H1 (cell line): ENCODE measurements around the gene GRAMD4. TPM values are rescaled to one million over a fixed set of nuclear protein-coding genes. Genes with fewer than 3 reads are reported as not detected.

Experiments
- CTCF ChIA-PET: fragments of 300-600 bp; sonication (Branson Sonifier 250); formaldehyde crosslinking; loops from one replicate; lab custom pipeline; 2021; ENCODE audit not compliant: partially characterized antibody; lab: Charles Lee
- POLR2A ChIA-PET: fragments of 300-600 bp; sonication (Branson Sonifier 250); formaldehyde crosslinking; loops from one replicate; lab custom pipeline; 2021; ENCODE audit warnings: inconsistent platforms; ENCODE audit not compliant: partially characterized antibody; lab: Charles Lee
- DNase-seq, 2 experiments: peaks; one replicate each; pipeline versions ENCODE4 v3.0.0 to v3.0.0-alpha.2; 2010 to 2022; ENCODE audit warnings: low spot score in 2 of 2, low read depth in 1 of 2, mixed read lengths in 1 of 2
- FAIRE-seq: peaks from 2 replicates; lab custom pipeline; 2011; peaks lifted over from hg19 to GRCh38; lab: Jason Lieb, UNC
- H2AFZ ChIP-seq: 2 replicates; pipeline ENCODE4 v1.8.1; 2012; ENCODE audit warnings: low read length, inconsistent platforms
- H2AK5ac ChIP-seq: 2 replicates; pipeline ENCODE4 v1.6.1; 2013; ENCODE audit warnings: low read depth, low read length
- H2BK120ac ChIP-seq: replicated peaks from 2 replicates; pipeline ENCODE3; 2013; ENCODE audit warnings: low read depth, low read length, inconsistent platforms
- H2BK12ac ChIP-seq: 2 replicates; pipeline ENCODE4 v1.6.1; 2013; ENCODE audit warnings: low read depth, low read length
- H2BK15ac ChIP-seq: 2 replicates; pipeline ENCODE4 v1.6.1; 2013; ENCODE audit warnings: low read length
- H2BK20ac ChIP-seq: 2 replicates; pipeline ENCODE4 v1.6.1; 2013; ENCODE audit warnings: low read length
- H2BK5ac ChIP-seq: 2 replicates; pipeline ENCODE4 v1.6.1; 2013; ENCODE audit warnings: low read depth, low read length
- H3K14ac ChIP-seq: 2 replicates; pipeline ENCODE4 v1.6.1; 2013; ENCODE audit warnings: inconsistent platforms; ENCODE audit not compliant: insufficient read length
- H3K18ac ChIP-seq: 2 replicates; pipeline ENCODE4 v1.6.1; 2013; ENCODE audit warnings: low read length; ENCODE audit errors: extremely low read depth
- H3K23ac ChIP-seq: 2 replicates; pipeline ENCODE4 v1.6.1; 2013; ENCODE audit warnings: inconsistent platforms; ENCODE audit not compliant: insufficient read length
- H3K23me2 ChIP-seq: 2 replicates; pipeline ENCODE4 v1.6.1; 2013; ENCODE audit warnings: low read depth, low read length
- H3K27ac ChIP-seq: 2 replicates; pipeline ENCODE4 v1.6.1; 2011; ENCODE audit warnings: low read depth, low read length, inconsistent platforms
- H3K27me3 ChIP-seq, 4 experiments: replicated peaks in 1 of 4; 1 replicate in 1 of 4; 2 replicates in 3 of 4; pipeline versions ENCODE4 v1.6.1 to v1.8.1; 2011 to 2013; ENCODE audit warnings: low read length in 3 of 4, mild to moderate bottlenecking in 3 of 4, inconsistent platforms in 2 of 4, mixed read lengths in 2 of 4, moderate library complexity in 1 of 4; ENCODE audit not compliant: control insufficient read depth in 3 of 4, insufficient read depth in 3 of 4; ENCODE audit errors: extremely low read depth in 1 of 4
- H3K36me3 ChIP-seq, 4 experiments: 2 replicates each; pipeline versions ENCODE4 v1.6.1 to v1.8.1; 2011 to 2013; ENCODE audit warnings: mild to moderate bottlenecking in 4 of 4, low read length in 3 of 4, moderate library complexity in 2 of 4, control low read depth in 1 of 4, inconsistent platforms in 1 of 4; ENCODE audit not compliant: insufficient read depth in 4 of 4, control insufficient read depth in 2 of 4
- H3K4ac ChIP-seq: replicated peaks from 2 replicates; pipeline ENCODE3; 2013; ENCODE audit warnings: low read length, low read depth, mixed read lengths, inconsistent platforms; ENCODE audit not compliant: insufficient read length
- H3K4me1 ChIP-seq, 4 experiments: replicated peaks in 1 of 4; 1 replicate in 1 of 4; 2 replicates in 3 of 4; pipeline versions ENCODE4 v1.6.1 to v1.8.1; 2011 to 2013; ENCODE audit warnings: low read length in 3 of 4, inconsistent platforms in 2 of 4, mixed read lengths in 1 of 4; ENCODE audit not compliant: insufficient read depth in 4 of 4, control insufficient read depth in 3 of 4
- H3K4me2 ChIP-seq, 2 experiments: 2 replicates each; pipeline versions ENCODE4 v1.6.1 to v1.8.1; 2011 to 2013; ENCODE audit warnings: low read depth in 2 of 2, low read length in 2 of 2, control low read depth in 1 of 2, inconsistent platforms in 1 of 2, mild to moderate bottlenecking in 1 of 2; ENCODE audit not compliant: insufficient read depth in 1 of 2
- H3K4me3 ChIP-seq, 4 experiments: fragments of 200-600, 300-600 bp in 1 of 4; sonication (generic), shearing (Covaris generic), sonication (Bioruptor Twin) in 1 of 4; 2 replicates each; pipeline versions ENCODE4 v1.5.1 to v1.8.1; 2011 to 2016; ENCODE audit warnings: low read length in 4 of 4, low read depth in 3 of 4, control low read depth in 2 of 4, inconsistent platforms in 2 of 4, mild to moderate bottlenecking in 2 of 4, mixed read lengths in 1 of 4, moderate library complexity in 1 of 4; ENCODE audit not compliant: insufficient read depth in 2 of 4; ENCODE audit errors: extremely low read depth in 1 of 4
- H3K56ac ChIP-seq: replicated peaks from 2 replicates; pipeline ENCODE3; 2013; ENCODE audit warnings: low read depth, mild to moderate bottlenecking, mixed read lengths, low read length, inconsistent platforms; ENCODE audit not compliant: insufficient read length
- H3K79me1 ChIP-seq: 2 replicates; pipeline ENCODE4 v1.6.1; 2013; ENCODE audit warnings: low read depth, low read length, control low read depth
- H3K79me2 ChIP-seq, 2 experiments: 2 replicates each; pipeline versions ENCODE4 v1.6.1 to v1.8.1; 2012 to 2013; ENCODE audit warnings: low read length in 2 of 2, mild to moderate bottlenecking in 2 of 2, inconsistent platforms in 1 of 2; ENCODE audit not compliant: insufficient read depth in 2 of 2, control insufficient read depth in 1 of 2
- H3K9ac ChIP-seq, 4 experiments: replicated peaks in 1 of 4; 1 replicate in 1 of 4; 2 replicates in 3 of 4; pipeline versions ENCODE4 v1.6.1 to v1.8.1; 2011 to 2013; ENCODE audit warnings: low read depth in 3 of 4, low read length in 3 of 4, control low read depth in 2 of 4, mild to moderate bottlenecking in 2 of 4, moderate library complexity in 2 of 4, inconsistent platforms in 1 of 4; ENCODE audit errors: extremely low read depth in 1 of 4
- H3K9me3 ChIP-seq, 2 experiments: 2 replicates each; pipeline versions ENCODE4 v1.6.1 to v1.8.1; 2012 to 2013; ENCODE audit warnings: mild to moderate bottlenecking in 2 of 2, moderate library complexity in 2 of 2, control low read depth in 1 of 2, inconsistent platforms in 1 of 2, low read depth in 1 of 2, low read length in 1 of 2, mixed read lengths in 1 of 2; ENCODE audit not compliant: insufficient read depth in 2 of 2
- H4K20me1 ChIP-seq, 2 experiments: replicated peaks in 1 of 2; 2 replicates each; pipeline versions ENCODE3 to v1.8.1; 2011 to 2013; ENCODE audit warnings: inconsistent platforms in 2 of 2, low read length in 2 of 2, mild to moderate bottlenecking in 1 of 2; ENCODE audit not compliant: insufficient read depth in 2 of 2, control insufficient read depth in 1 of 2
- H4K5ac ChIP-seq: 2 replicates; pipeline ENCODE4 v1.6.1; 2013; ENCODE audit warnings: low read length, low read depth, mixed read lengths, inconsistent platforms; ENCODE audit not compliant: insufficient read length
- H4K8ac ChIP-seq: 2 replicates; pipeline ENCODE4 v1.8.0; 2013; ENCODE audit warnings: mild to moderate bottlenecking, moderate library complexity, low read length, inconsistent platforms; ENCODE audit not compliant: insufficient read depth; ENCODE audit errors: extremely low read depth
- H4K91ac ChIP-seq: replicated peaks from 2 replicates; pipeline ENCODE3; 2013; ENCODE audit warnings: low read length, mixed read lengths, inconsistent platforms; ENCODE audit not compliant: insufficient read length
- EP300 ChIP-seq, 2 experiments: IDR thresholded peaks; 1 replicate in 1 of 2; 2 replicates in 1 of 2; pipeline ENCODE4 v1.6.1; 2011 to 2012; ENCODE audit warnings: low read depth in 2 of 2, low read length in 2 of 2, mild to moderate bottlenecking in 2 of 2, borderline replicate concordance in 1 of 2, inconsistent platforms in 1 of 2, moderate library complexity in 1 of 2
- HDAC2 ChIP-seq, 2 experiments: fragments of 300-600 bp in 1 of 2; sonication (generic) in 1 of 2; IDR thresholded peaks; 2 replicates each; pipeline ENCODE4 v1.6.1; 2011 to 2012; ENCODE audit warnings: low read depth in 2 of 2, low read length in 2 of 2, mild to moderate bottlenecking in 2 of 2, moderate library complexity in 2 of 2, borderline replicate concordance in 1 of 2, inconsistent platforms in 1 of 2
- MAX ChIP-seq: IDR thresholded peaks from 2 replicates; pipeline ENCODE4 v1.6.1; 2012; ENCODE audit warnings: inconsistent platforms
- PHF8 ChIP-seq: fragments of 200-600 bp; sonication (generic); conservative IDR thresholded peaks from 2 replicates; pipeline ENCODE4 v1.7.1; 2012; ENCODE audit warnings: low read depth, mild to moderate bottlenecking, inconsistent platforms, low read length, moderate library complexity
- POU5F1 ChIP-seq: IDR thresholded peaks from 2 replicates; pipeline ENCODE4 v1.6.1; 2011; ENCODE audit warnings: low read depth, mild to moderate bottlenecking, low read length, moderate library complexity
- SP1 ChIP-seq: IDR thresholded peaks from 2 replicates; pipeline ENCODE4 v1.6.1; 2011; ENCODE audit warnings: low read depth, low read length
- SRF ChIP-seq: IDR thresholded peaks from 2 replicates; pipeline ENCODE4 v1.6.1; 2011; ENCODE audit warnings: mild to moderate bottlenecking, low read depth, low read length, moderate library complexity
- TBP ChIP-seq: IDR thresholded peaks from 2 replicates; pipeline ENCODE4 v1.6.1; 2011; ENCODE audit warnings: low read depth, low read length, improper control_type of control experiment
- ZNF274 ChIP-seq: IDR thresholded peaks from 2 replicates; pipeline ENCODE4 v1.7.0; 2012; ENCODE audit warnings: low read length, borderline replicate concordance; ENCODE audit errors: extremely low read depth
- WGBS, 2 experiments: shearing (Covaris generic) in 1 of 2; methylation state at CpG; one replicate each; pipeline versions ENCODE4 v1.1.6 to v1.1.7; 2013 to 2015; ENCODE audit warnings: low lambda C conversion rate in 2 of 2, mixed read lengths in 2 of 2, inconsistent platforms in 1 of 2, low coverage in 1 of 2, missing lambda C conversion rate in 1 of 2; ENCODE audit not compliant: insufficient replicate concordance in 2 of 2, insufficient coverage in 1 of 2, insufficient read length in 1 of 2; ENCODE audit errors: extremely low coverage in 1 of 2, missing lambda C conversion rate in 1 of 2; 5-methylcytosine and 5-hydroxymethylcytosine counted together
- polyA plus RNA-seq, 7 experiments: library from polyadenylated mRNA; depleted of rRNA in 3 of 7; stranded (reverse) in 5 of 7; unstranded in 2 of 7; fragments of >200 nt in 5 of 7; fragments of 200-250 nt in 2 of 7; gene quantifications; 1 replicate in 5 of 7; 2 replicates in 1 of 7; 4 replicates in 1 of 7; pipeline versions ENCODE4 v1.2.1 to v1.2.3, GENCODE V29; 2011 to 2013; ENCODE audit warnings: missing spikeins in 2 of 7, mixed read lengths in 2 of 7
- total RNA-seq: library from RNA; stranded (reverse); fragmentation: NEBNext Ultra II Directional; extraction: Animal tissue kit (Norgen Biotek cat#: 25700); gene quantifications from 2 replicates; pipeline ENCODE4 v1.2.1, GENCODE V29; 2021

Gene GRAMD4
- total and polyA plus RNA-seq, 2 of the 8 experiments (the other 6 are each of a cell fraction or from before 2014, with no cell fraction given): 7.9 to 25.6 TPM

- H4K8ac ChIP-seq: no peak overlapping the region
- H2BK12ac ChIP-seq: no peak overlapping the region
- no peaks in the 10 kb centered on the region; a peak in 1 of 7 replicates for H3K4me1 ChIP-seq
- no peak overlapping the region for H3K9ac ChIP-seq
- no peak for FAIRE-seq
- H3K79me2 ChIP-seq: no peaks in the 10 kb centered on the region
- POLR2A ChIA-PET: interaction anchor here (0.8 kb wide), 1 partner anchor 104 kb away, joined by 3 read pairs; no protein-coding TSS in a partner anchor
- WGBS, 2 experiments: 92% methylated on average over 16 of the region's 24 CpGs; no CpG with 5 or more reads in 1 of the 2 experiments
- H4K91ac ChIP-seq: no peak overlapping the region
- no peak for DNase-seq
- no peaks in the 10 kb centered on the region for H3K23me2 ChIP-seq
- no peak overlapping the region for H2BK20ac ChIP-seq
- H3K56ac ChIP-seq: no peak overlapping the region
- TF ChIP-seq MAX (no peak), HDAC2 (IDR thresholded peaks at IDR 0.05; ENCODE audit: borderline replicate concordance in 1 of 2, low read depth in 2 of 2, low read length in 2 of 2) (no peak), SP1 (no peak), TBP (no peak), EP300 (IDR thresholded peaks at IDR 0.05; ENCODE audit: borderline replicate concordance in 1 of 2, low read depth in 2 of 2, low read length in 2 of 2) (no peak), SRF (no peak), ZNF274 (no peak), POU5F1 (no peak), PHF8 (no peak)
- no peak overlapping the region for H2AK5ac ChIP-seq
- no peak overlapping the region for H2AFZ ChIP-seq
- no peak overlapping the region for H2BK15ac ChIP-seq
- CTCF ChIA-PET: interaction anchor here (2.4 to 4.8 kb wide), 3 partner anchors 13 to 105 kb away, joined by 6 to 32 read pairs (median 25); no protein-coding TSS in a partner anchor
- H3K9me3 ChIP-seq: no peaks in the 10 kb centered on the region
- H3K27ac ChIP-seq: no peak overlapping the region
- no peaks in the 10 kb centered on the region for H3K79me1 ChIP-seq
- H3K14ac ChIP-seq: no peak overlapping the region
- no peaks in the 10 kb centered on the region for H3K36me3 ChIP-seq
- H3K18ac ChIP-seq: no peak overlapping the region
- H2BK5ac ChIP-seq: no peak overlapping the region
- H3K4me2 ChIP-seq: no peak overlapping the region
- no peak overlapping the region for H3K4me3 ChIP-seq
- H3K23ac ChIP-seq: no peak overlapping the region
- H2BK120ac ChIP-seq: no peak overlapping the region
- H3K4ac ChIP-seq: no peak overlapping the region
- no peaks in the 10 kb centered on the region for H3K27me3 ChIP-seq
- no peak overlapping the region for H4K5ac ChIP-seq
- H4K20me1 ChIP-seq: peaks cover 2 to 4% of the 10 kb centered on the region in 2 experiments
Measured at GRCh38 chr22:46668116-46668515, 47.9 kb downstream of the GRAMD4 start.
